Fibroblast of lung (primary cell): ENCODE results near the gene FAM118A. TPM values are rescaled to one million over a fixed set of nuclear protein-coding genes. Genes with fewer than 3 reads are reported as not detected.

Experiments used
- DNase-seq, 2 donors: peaks; one replicate each; pipeline versions ENCODE4 v3.0.0 to v3.0.0-alpha.2; 2010; ENCODE audit warnings: low read depth in 2 of 2
- H2AFZ ChIP-seq: 2 replicates; pipeline ENCODE4 v1.5.1; 2012; ENCODE audit warnings: low read length, control low read depth, inconsistent platforms
- H3K27ac ChIP-seq: 2 replicates; pipeline ENCODE4 v1.5.1; 2011; ENCODE audit warnings: low read length, control low read depth; ENCODE audit not compliant: insufficient read depth
- H3K27me3 ChIP-seq: 2 replicates; pipeline ENCODE4 v1.5.1; 2011; ENCODE audit warnings: mild to moderate bottlenecking, low read length; ENCODE audit not compliant: control insufficient read depth, insufficient read depth
- H3K36me3 ChIP-seq: 2 replicates; pipeline ENCODE4 v1.5.1; 2011; ENCODE audit warnings: low read length; ENCODE audit not compliant: control insufficient read depth, insufficient read depth
- H3K4me1 ChIP-seq: 2 replicates; pipeline ENCODE4 v1.5.1; 2011; ENCODE audit warnings: low read length; ENCODE audit not compliant: control insufficient read depth, insufficient read depth; ENCODE audit errors: extremely low read depth
- H3K4me2 ChIP-seq: 2 replicates; pipeline ENCODE4 v1.5.1; 2011; ENCODE audit warnings: low read length, control low read depth; ENCODE audit not compliant: insufficient read depth; ENCODE audit errors: extremely low read depth
- H3K4me3 ChIP-seq, 4 experiments: fragments of 200-600 bp in 1 of 4; sonication (generic) in 1 of 4; replicated peaks in 1 of 4; 2 replicates each; pipeline ENCODE4 v1.5.1; 2011 to 2016; ENCODE audit warnings: low read length in 4 of 4, low read depth in 3 of 4, mild to moderate bottlenecking in 3 of 4, control low read depth in 2 of 4, inconsistent platforms in 1 of 4, mixed read lengths in 1 of 4; ENCODE audit not compliant: insufficient read depth in 1 of 4; ENCODE audit errors: control extremely low read depth in 1 of 4
- H3K79me2 ChIP-seq: 2 replicates; pipeline ENCODE4 v1.5.1; 2012; ENCODE audit warnings: mild to moderate bottlenecking, low read length, inconsistent platforms; ENCODE audit not compliant: control insufficient read depth, insufficient read depth
- H3K9ac ChIP-seq: 2 replicates; pipeline ENCODE4 v1.5.1; 2011; ENCODE audit warnings: mild to moderate bottlenecking, low read length, control low read depth; ENCODE audit not compliant: insufficient read depth
- H3K9me3 ChIP-seq: 2 replicates; pipeline ENCODE4 v1.5.1; 2012; ENCODE audit warnings: low read depth, low read length; ENCODE audit not compliant: control insufficient read depth, insufficient read depth
- H4K20me1 ChIP-seq: 2 replicates; pipeline ENCODE4 v1.5.1; 2011; ENCODE audit warnings: low read length; ENCODE audit not compliant: control insufficient read depth, insufficient read depth; ENCODE audit errors: extremely low read depth
- EZH2 ChIP-seq: IDR thresholded peaks from 2 replicates; pipeline ENCODE4 v1.5.1; 2012; ENCODE audit warnings: low read length, control low read depth, mild to moderate bottlenecking; ENCODE audit errors: missing control alignments
- polyA plus RNA-seq, 2 donors: library from polyadenylated mRNA; depleted of rRNA in 1 of 2; stranded (reverse) in 1 of 2; unstranded in 1 of 2; fragments of >200 nt; gene quantifications; 2 replicates each; pipeline ENCODE4 v1.2.1, GENCODE V29; 2011 to 2012; ENCODE audit warnings: missing spikeins in 1 of 2
- total RNA-seq: library from RNA; depleted of rRNA; stranded (reverse); fragments of >200 nt; gene quantifications from 2 replicates; pipeline ENCODE4 v1.2.1, GENCODE V29; 2014
- TF ChIP-seq, protein P1 (sequence below), 2 donors: IDR thresholded peaks in 1 of 2; conservative IDR thresholded peaks in 1 of 2; 1 replicate in 1 of 2; 2 replicates in 1 of 2; pipeline ENCODE4 v1.5.1; 2011 to 2012; ENCODE audit warnings: low read length in 2 of 2, control low read depth in 1 of 2, inconsistent platforms in 1 of 2, low read depth in 1 of 2, mild to moderate bottlenecking in 1 of 2

Gene FAM118A
- total and polyA plus RNA-seq, 2 donors (not counting 1 experiment from before 2014, with no cell fraction given), result 16.5 to 18.0 TPM

DNA sequence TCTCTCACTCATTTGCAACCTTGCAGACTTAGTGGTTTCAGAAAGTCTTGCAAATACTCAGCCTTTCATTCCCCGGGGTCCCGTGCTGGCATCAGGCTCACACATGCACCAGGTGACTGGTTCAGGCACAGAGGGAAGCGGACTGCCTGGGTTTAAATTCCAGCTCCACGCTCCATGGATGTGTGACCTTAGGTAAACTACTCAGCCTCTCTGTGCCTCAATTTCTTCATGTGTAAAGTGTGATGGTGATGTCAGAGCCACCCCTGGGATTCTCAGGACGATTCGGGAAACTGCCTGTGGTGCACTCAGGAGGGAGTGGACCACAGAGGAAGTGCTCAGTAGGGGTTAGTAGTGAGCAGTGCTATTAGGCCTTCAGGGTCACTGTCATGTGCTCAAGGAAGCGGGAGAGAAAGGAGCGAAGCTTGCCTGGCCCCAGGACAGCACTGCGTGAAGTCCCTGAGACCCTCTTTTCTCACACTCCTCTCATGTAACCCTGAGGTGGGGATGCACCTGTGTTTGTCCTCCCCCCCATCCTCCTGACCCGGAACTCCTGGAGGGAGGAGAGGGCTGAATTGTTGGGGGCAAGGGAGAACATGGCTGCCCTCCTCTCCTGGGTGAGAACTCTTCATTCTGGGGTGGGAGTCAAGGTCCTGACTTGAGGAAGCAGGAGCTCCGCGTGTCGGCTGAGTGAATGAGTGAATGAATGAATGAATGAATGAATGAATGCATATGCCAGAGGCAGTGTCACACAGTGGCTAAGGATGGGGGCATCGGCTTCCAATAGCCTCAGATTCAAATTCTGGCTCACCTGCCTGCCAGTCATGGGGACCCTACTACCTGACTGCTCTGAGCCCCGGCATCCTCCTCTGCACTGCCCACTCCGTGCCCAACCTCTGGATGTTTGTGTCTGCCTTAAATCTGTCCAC lies 39.4 kb upstream of the FAM118A start:
- no peak overlapping the region for H3K4me2 ChIP-seq
- H3K36me3 ChIP-seq, result no peaks in the 10 kb centered on the region
- TF ChIP-seq, protein P1, sequence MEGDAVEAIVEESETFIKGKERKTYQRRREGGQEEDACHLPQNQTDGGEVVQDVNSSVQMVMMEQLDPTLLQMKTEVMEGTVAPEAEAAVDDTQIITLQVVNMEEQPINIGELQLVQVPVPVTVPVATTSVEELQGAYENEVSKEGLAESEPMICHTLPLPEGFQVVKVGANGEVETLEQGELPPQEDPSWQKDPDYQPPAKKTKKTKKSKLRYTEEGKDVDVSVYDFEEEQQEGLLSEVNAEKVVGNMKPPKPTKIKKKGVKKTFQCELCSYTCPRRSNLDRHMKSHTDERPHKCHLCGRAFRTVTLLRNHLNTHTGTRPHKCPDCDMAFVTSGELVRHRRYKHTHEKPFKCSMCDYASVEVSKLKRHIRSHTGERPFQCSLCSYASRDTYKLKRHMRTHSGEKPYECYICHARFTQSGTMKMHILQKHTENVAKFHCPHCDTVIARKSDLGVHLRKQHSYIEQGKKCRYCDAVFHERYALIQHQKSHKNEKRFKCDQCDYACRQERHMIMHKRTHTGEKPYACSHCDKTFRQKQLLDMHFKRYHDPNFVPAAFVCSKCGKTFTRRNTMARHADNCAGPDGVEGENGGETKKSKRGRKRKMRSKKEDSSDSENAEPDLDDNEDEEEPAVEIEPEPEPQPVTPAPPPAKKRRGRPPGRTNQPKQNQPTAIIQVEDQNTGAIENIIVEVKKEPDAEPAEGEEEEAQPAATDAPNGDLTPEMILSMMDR (conservative IDR thresholded peaks at IDR 0.05 in 1 of 2, IDR thresholded peaks at IDR 0.05 in 1 of 2; ENCODE audit: low read depth in 1 of 2, low read length in 2 of 2), result no peak
- peak; percentile 24 for TF ChIP-seq EZH2
- DNase-seq, result no peak
- no peaks in the 10 kb centered on the region for H3K79me2 ChIP-seq
- no peak overlapping the region for H2AFZ ChIP-seq
- H3K4me1 ChIP-seq, result peaks cover 4% of the 10 kb centered on the region
- H3K9ac ChIP-seq, result no peak overlapping the region
- peaks cover 11% of the 10 kb centered on the region for H3K27me3 ChIP-seq
- H3K27ac ChIP-seq, result no peak overlapping the region
- H3K4me3 ChIP-seq, result no peak overlapping the region
- H3K9me3 ChIP-seq, result no peaks in the 10 kb centered on the region
- no peaks in the 10 kb centered on the region for H4K20me1 ChIP-seq

DNA sequence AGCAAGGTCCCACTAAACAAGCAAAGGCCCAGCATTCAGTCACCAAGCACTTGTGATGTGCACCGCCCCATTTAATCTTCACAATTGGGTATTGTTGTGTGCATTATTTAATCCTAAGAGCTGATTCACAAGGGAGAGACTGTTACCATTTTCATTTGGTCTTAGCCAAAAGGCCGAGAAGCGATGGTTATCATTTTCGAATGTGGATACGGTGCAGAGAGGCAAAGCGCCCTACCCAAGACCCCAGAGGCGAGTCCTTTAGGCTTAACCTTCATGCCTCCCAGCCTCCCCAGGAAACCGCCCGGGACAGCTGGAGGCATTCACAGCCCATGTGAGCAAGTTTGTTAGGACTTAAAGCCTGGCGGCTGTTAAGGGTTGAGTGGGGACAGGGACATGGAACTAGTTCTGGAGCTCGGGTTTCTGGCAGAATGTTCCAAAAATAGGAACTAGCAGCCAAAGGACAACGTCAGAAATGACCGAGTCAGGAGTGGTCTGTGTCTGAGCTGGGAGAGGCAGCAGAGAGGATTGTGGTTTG lies 38.0 kb upstream of the FAM118A start:
- Histone ChIP-seq H3K9ac (no peak overlapping the region), H3K4me2 (peak overlapping the region; percentile 23), H2AFZ (no peak overlapping the region), H3K4me1 (peaks cover 4% of the 10 kb centered on the region), H3K36me3 (no peaks in the 10 kb centered on the region), H3K27ac (no peak overlapping the region), H3K27me3 (peaks cover 11% of the 10 kb centered on the region), H3K79me2 (no peaks in the 10 kb centered on the region), H4K20me1 (no peaks in the 10 kb centered on the region), H3K9me3 (no peaks in the 10 kb centered on the region), H3K4me3 (no peak overlapping the region)
- peak in 1 of 2 donors; percentile 67 for DNase-seq
- no peak for TF ChIP-seq EZH2

DNA sequence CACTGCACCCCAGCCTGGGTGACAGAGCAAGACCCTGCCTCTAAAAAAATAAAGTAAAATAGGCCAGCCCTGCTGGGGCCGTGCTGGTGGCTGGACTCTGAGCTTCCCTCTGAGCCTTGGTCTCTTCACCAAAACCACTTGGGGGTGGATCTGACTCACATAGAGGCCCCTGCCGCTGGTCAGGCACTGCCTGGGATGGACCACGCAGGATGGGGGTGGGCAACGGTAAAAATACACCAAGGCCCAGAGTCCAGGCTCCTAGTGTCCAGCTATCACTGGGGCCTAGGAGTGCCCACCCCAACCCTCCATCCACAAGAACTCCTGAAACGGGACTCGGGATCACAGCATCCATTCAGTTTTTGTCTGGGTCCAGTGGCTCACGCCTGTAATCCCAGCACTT lies 37.2 kb upstream of the FAM118A start:
- Histone ChIP-seq H3K9ac (no peak overlapping the region), H3K4me1 (peaks cover 4% of the 10 kb centered on the region), H3K4me2 (no peak overlapping the region), H3K27ac (no peak overlapping the region), H3K4me3 (no peak overlapping the region), H2AFZ (no peak overlapping the region), H3K79me2 (no peaks in the 10 kb centered on the region), H3K36me3 (no peaks in the 10 kb centered on the region), H4K20me1 (no peaks in the 10 kb centered on the region), H3K9me3 (no peaks in the 10 kb centered on the region), H3K27me3 (peaks cover 11% of the 10 kb centered on the region)
- no peak for DNase-seq
- TF ChIP-seq EZH2, result no peak
- TF ChIP-seq, protein P1 (conservative IDR thresholded peaks at IDR 0.05 in 1 of 2, IDR thresholded peaks at IDR 0.05 in 1 of 2; ENCODE audit: low read depth in 1 of 2, low read length in 2 of 2), result no peak
